ENCODE data around the gene ADAMTS14.

The ADAMTS14 gene

DNA sequence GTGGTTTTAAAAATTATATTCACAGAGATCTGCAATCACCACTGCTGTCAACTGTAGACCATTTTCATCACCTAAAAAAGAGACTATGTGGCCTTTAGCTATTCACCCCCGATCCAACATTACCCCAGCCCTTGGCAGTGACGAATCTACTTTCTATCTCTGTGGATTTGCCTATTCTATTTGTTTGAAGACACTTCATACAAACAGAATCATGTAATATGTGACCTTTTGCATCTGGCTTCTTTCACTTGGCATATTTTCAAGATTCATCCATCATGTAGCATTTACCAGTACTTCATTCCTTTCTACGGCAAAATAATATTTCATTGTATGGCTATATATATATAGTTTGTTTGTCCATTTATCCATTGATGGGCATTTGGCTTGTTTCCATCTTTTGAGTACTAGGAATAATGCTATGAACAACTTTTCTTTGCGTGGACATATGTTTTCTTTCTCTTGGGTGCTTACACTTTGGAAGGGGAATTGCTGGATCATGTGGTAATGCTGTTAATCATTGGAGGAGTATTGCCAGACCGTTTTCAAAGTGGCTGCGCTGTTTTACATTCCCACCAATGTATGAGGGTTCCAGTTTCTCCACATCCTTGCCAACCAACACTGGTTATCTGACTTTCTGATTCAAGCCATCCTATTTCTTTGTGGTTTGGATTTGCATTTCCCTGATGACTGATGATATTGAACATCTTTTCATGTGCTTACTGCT is 22.3 kb downstream of the ADAMTS14 start:
- DNase-seq (ENCODE audit: low read depth): peak; percentile 62

DNA sequence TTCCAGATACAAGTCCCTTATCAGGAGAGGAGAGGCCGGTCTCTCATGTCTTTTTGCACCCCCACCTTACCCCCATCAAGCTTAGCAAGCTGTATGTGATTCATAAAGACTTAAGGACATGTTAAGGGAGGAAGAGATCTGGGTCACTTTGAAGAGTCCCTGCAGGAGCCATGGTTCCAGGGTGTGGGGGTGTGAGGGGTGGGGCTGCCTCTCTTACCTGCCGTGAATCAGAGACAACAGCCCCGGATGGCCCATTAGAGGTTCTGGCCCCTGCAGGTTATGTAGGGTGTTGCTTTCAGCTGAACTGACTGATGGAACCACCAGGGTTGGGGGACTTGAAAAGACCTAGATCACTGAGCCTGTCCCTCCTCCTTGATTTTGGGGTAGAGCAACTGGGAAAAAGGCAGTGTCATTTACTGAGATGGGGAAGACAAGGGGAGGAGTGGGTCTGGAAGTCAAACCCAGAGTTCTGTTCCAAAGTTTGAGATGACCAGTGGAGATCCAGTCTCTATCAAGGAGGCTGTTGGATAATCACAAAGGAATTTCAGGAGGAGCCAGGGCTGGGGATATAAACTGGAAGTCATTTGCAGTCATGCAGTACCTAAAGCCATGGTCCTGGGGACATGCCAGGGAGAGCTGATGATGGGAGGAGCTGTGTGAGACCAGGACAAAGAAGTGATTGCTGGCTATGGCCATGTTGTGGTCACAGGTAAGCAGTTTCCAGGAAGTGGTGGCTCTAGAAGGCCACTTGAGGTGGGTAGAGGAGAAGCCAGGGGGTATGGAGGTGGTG is 23.1 kb downstream of the ADAMTS14 start:
- DNase-seq (ENCODE audit: low read depth): peak; percentile 20

DNA sequence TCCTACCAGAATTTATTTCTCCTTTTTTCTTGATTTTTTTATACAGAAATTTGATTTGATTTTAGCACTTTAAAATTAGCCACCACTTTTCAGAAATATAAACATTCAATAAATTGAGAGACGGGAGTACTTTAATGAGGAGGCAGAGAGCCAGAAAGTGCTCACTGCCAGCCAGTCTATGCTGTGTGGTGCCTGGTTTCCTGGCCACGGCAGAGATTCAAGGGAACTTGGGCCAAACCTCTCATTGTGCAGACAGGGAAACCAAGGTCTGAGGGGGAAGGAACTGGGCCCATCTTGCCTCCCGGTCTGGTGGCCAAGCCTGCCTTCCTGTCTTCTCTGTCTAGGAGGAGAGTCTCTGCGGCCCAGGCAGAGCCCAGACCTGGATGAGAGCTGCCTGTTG is 25.9 kb downstream of the ADAMTS14 start:
- no peak for DNase-seq (ENCODE audit: low read depth)

DNA sequence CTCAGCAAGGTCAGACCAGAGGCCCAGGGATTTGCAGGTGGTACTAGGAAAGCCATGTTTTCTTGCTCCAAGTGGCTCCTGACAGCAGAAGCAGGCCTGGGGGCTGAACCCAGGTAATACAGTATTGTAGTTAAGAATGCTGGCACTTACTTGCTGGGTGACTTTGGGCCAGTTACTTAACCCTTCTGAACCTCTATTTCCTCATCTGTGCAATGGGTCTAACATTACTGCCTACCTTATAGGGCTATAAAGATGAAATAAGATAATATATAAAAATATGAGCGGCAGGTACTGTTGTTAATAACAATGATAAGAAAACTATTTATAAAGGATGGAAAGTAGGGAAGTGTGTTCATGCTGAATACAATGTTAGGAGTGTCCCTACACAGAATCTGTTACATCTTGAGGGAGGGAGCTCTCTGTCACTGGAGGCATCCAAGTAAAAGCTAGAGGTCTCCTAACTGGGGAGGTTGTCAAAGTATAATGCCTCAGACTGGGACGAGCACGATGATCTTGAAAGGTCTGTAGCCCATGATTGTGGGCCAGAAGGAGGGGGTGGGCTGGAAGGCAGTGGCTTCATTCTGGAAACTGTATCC is 26.9 kb downstream of the ADAMTS14 start:
- no peak for DNase-seq (ENCODE audit: low read depth)

DNA sequence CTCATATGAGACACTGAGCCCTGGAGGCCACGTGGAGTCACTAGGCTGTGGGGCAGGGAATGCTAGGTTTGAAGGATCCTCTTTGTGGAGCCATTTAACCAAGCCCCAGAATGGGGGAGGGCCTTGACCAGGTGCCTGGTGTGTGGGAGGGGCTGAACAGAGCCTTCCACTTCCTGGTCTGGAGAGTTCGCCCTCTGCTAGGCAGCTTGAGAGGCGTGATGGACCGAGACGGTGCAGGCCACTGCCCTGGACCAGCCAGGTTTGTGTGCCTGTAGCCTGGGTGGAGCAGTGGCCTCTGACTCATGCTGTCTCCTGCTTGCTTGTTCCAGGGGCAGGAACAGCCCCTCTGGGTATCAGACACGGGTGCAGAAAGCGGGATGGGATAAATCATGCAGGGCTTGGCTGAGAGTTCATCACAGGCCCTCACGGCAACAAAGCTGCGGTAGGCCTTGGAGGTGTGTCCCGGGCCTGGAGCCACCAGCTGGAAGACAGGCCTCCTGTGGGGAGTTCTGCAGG is 27.4 kb downstream of the ADAMTS14 start:
- peak; percentile 11 for DNase-seq (ENCODE audit: low read depth)

DNA sequence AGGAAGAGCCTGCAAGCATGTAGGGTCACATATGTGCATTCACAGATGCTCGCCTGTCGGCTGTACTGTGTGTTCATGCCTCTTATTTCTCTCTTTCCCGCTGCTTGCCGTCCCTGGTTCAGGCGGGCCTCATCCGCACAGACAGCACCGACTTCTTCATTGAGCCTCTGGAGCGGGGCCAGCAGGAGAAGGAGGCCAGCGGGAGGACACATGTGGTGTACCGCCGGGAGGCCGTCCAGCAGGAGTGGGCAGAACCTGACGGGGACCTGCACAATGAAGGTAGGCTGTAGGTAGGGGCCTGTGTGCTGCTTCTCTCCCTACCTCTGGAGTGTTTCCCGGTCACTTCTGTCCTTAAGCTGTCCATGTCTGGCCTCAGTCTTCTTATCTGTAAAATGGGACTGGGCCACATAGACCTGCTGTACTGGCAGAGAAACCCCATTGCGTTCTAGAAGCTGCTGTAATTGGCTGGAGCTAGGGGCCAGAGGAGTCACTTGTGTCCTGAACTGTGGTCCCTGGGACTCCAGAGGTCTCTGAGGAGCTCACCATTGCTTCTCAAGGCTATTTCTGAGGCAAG is 30.0 kb downstream of the ADAMTS14 start:
- DNase-seq (ENCODE audit: low read depth): no peak

DNA sequence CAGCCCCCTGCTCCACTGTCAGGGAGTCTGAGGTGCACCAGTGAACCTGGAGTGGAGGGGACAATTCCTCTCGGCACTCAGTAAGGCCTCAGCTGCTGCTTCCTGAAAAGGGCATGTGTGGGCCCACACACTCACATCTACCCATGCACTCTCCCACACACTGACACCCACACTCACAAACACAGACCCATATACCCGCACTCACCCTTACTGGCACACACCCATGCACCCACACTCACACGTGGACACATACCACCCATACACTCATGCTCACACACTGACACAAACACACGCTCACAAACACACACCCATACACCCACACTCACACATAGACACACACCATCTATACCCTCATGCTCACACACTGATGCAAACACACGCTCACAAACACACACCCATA is 31.9 kb downstream of the ADAMTS14 start:
- DNase-seq (ENCODE audit: low read depth): no peak

DNA sequence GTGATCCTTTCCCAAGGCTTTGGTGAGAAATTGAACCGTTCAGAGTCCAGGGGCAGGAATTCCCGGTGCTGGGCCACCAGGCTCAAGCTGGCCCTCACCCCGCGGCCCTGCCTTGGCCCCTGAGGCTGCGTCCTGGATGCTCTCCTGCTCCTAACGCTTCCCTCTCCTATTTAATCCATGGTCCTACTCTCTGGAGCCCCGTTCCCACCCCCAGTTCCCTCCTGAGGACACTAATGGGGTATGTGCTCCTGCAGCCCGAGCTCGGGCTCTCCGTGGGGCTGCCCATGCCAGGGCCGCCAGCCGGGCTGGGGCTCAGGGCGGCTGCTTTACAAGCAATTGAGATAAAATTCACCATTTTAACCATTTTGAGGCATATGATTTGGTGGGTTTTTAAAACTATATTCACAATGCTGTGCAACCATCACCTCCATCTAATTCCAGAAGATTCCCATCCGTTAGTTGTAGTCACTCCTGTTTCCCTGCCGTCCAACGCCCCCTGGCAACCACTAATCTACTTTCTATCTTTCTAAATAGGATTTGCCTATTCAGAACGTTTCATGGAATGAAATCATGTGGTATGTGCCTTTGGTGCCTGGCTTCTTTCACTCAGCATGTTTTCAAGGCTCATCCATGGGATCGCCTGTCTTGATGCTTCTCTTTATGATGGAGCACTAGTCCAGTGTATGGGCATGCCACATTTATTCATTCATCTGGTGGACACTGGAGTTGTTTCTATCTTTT is 33.0 kb downstream of the ADAMTS14 start:
- DNase-seq (ENCODE audit: low read depth): no peak

DNA sequence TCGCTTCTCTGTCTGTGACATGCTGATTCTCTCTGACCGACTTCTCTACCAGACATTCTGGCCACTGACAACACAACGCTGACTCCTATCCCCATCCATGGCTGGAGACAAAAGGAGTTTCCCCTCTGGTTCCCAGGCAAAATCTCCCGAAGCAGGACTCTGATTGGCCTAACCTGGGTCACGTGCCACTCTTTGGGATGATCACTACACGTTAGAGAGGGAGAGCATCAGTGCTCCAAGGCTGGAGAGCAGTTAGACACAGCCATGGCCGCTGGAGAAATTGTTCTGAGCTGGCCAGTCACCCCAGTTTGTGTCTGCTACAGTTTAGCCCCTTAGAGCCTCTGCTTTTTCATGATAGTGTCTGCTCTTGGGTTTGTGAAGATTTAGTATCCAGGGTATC is 38.9 kb downstream of the ADAMTS14 start:
- no peak for DNase-seq (ENCODE audit: low read depth)

DNA sequence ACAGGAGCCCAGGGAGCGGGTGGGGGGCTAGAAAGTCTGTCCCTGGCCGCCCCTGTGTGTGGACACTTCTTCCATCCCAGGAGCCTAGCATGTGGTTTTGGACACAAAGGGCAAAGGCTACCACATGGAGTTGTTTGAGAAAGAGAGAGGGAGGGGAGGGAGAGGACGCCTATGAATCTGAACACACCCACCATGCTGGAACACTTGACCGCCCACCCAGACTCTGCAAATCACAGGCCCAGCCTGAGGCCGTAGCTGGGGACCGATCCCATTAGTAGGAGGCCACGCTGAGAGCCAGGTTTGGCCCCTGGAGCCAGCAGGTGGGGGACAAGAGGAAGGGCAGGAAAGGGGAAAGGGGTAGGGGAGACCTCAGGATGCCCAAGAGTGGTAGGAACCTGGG is 39.6 kb downstream of the ADAMTS14 start:
- DNase-seq (ENCODE audit: low read depth): no peak

DNA sequence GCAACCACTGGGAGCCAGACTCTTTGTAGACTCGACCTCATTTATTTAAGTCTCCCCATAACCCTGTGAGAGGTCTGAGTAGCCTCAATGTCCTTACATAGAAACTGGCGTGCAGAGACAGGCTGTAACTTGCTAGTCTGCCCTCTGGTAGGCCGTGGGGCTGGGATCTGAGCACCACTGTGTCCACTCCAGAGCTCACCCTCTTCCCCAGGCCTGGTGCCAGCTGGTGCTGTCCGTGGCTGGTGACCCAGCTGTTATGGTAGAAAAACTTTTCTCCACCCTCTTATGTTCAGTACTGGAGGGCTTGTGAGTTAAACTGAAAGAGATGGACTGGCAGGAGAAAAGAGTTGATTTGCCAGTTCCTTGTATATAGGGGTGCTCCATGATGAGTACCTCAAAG is 41.9 kb downstream of the ADAMTS14 start:
- no peak for DNase-seq (ENCODE audit: low read depth)

DNA sequence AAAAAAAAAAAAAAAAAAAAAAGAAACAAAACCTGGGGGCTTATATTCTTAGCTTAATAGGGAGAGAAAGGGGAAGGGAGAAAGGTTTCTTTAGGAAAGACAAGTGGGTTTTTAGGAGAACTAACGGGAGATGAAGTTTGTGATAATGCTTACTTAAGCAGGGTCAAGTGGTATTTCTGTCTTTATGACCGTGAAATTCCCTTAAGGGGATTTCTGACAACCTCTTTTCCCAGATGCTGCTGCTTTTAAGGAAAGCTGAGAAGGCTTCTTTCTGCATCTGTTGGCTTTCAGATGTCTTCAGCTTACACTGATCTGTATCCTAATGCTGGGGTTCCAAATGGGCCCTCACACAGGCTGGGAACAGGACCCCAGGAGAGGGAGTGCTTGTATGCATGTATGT is 42.6 kb downstream of the ADAMTS14 start:
- DNase-seq (ENCODE audit: low read depth): no peak

DNA sequence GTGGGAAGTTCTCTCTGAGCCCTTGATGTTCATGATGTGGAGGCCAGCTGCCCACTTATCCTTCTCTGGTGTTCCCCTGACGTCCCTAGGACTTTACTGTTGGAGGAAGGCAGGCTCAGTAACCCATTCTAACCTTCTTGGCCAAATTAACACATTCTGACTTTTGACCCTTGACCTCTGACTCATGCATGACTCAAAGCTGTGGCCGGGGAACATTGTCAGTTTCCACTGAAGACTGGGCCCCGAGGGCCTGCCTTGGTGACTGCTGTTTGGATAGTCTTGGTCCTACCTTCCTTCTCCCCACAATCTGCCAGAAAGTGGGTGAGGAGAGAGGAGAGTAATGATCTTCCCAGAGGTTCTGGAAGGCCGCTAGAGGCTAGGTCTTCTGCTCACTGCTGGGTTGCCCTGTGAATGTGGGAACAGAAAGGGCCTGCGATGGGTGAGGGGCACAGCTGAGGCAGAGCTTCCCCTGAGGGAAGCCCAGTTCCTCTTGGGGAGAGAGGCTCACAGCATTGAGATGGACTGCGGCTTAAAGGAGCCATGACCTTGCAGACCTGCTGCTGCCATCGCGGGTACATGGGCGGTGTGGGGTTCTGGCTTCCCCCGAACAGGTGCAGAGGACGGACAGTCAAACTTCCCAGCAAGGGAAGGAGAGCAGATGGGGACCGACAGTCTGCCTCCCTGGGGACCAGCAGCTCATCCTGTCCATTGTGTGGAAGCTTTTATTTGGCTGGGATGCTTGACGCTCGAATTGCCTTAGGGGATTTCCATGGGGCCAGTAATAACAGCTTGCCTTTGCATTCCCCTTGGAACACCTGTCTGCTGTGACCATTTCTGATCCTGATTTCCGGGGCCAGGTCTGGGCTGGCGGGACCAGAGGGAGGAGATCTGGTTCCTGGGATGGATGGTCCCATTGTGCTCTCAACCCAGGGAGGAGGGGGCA is 43.8 kb downstream of the ADAMTS14 start:
- no peak for DNase-seq (ENCODE audit: low read depth)

DNA sequence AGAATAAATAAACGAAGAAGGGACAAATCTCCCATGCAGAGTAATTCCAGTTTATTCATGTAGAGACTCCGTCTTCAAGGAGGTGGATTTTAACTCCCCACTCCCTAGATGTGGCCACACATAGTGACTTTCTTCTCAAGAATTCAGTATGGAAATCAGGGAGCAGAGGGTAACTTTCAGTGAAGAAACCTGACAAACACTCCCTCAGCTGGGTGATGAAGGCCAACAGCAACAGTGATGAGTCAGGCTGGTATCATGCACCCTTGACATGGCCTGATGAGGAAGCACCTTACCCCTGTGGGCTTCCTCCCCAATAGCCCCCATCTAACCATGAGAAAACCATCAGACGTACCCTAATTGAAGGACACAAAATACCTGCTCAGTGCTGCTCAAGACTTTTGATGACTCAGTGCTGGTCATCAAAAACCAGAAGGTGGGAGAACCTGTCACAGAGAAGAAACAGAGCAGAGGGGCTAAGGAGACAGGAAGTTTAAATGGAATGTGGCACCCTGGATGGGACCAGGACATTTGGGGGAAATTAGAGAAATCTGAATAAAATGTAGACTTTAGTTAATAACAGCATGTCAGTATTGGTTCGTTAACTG is 50.6 kb downstream of the ADAMTS14 start:
- DNase-seq (ENCODE audit: low read depth): peak; percentile 54

DNA sequence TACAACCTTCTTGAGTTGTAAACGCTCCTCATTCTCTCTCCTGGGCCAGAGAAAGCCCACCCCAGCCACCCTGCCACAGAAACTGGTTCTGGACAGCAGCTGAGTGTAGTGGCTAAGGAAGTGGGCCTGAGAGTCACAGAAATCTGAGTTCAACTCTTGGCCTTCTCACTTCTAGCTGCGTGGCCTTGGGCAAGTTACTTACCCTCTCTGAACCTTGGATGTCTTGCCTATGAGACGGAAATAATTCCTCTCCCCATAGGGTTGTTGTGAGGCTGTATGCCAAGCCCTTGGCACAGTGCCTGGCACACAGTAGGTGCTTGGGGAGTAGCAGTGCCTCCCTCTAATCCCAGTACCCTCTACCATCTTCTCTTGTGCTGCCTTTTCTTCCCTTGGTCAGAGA is 51.5 kb downstream of the ADAMTS14 start:
- no peak for DNase-seq (ENCODE audit: low read depth)

DNA sequence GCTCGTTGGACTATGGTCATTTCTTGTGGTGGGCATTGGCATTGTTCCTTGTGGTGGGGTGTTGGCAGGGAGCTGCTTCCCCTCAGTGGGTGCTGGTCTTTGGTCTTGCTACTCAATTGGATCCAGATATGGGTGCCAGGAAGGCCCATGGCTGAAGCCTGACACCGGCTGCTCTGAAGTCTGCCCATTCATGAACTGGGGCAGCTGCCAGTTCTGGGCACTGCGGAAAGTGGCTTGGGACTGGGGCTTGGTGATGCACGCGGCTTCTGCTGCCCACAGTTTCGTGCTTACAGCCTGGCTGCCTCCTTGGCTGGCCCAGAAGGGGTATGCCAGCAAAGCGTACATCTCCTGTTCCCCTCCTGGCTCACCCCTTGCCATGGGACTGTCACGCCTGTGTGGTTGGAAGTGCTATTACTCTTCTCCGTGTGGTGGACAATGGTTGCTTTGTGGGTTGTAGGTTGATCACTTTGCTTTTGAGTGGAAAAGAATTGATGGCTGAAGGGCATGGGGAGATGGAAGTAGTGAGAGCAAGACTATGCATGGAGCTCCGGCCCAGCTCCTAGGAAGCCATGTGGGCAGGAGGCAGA is 54.7 kb downstream of the ADAMTS14 start:
- DNase-seq (ENCODE audit: low read depth): no peak

DNA sequence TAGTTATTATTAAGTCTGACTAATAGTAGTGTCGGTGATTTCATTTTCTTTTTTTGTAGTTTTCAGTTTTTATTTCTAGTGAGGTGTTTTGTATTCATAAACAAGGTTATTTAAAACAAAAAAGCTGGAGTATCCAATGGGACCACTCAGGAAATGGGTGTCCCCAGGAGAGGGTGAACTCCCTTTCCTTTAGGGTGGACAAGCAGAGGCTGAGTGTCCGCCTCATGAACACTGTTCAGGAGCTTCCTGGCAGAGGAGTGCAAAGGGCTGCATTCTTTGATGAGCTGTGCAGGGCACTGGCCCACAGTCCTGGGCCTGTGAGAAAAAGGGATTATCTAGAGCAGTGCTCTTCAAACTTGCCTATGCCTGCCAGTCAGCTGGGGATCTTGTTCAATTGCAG is 56.0 kb downstream of the ADAMTS14 start:
- no peak for DNase-seq (ENCODE audit: low read depth)

DNA sequence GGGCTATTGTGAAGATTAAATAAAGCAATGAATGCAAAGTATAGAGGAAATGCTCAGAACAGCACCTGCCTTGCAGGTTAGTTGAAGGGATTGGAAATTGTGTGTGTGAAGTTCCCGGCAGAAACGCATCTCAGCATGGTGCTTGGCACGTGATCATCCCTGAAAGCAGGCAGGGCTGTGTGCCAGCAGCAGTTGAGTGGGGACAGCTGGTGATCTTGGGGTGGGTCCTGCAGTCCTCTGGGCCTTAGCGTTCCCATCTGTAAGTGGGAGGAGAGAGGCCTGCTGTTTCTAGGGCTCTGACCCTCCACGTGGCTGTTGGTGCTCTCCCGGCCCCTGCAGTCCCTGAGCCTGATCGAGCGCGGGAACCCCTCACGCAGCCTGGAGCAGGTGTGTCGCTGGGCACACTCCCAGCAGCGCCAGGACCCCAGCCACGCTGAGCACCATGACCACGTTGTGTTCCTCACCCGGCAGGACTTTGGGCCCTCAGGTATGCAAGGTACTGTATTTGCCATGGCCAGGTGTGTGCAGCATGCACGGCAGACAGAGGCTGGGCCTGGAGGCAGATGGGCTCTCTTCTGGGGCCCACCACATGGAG is 57.6 kb downstream of the ADAMTS14 start:
- DNase-seq (ENCODE audit: low read depth): no peak

DNA sequence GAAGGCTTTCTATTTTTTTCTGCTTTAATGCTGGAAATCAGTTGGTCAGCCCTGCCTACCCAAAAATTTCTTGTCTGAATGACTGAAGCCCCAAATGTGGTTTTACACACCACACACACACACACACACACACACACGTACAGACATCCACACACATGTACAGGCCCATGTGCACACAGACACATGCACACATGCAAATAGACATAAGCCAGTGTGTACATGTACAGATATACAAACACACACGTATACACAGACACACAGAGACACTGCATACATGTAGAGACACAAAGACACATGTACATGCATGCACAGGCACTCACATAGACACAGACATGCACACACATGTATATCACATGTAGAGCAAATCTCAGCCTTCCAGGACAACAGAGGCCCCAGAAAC is 58.6 kb downstream of the ADAMTS14 start:
- DNase-seq (ENCODE audit: low read depth): no peak

DNA sequence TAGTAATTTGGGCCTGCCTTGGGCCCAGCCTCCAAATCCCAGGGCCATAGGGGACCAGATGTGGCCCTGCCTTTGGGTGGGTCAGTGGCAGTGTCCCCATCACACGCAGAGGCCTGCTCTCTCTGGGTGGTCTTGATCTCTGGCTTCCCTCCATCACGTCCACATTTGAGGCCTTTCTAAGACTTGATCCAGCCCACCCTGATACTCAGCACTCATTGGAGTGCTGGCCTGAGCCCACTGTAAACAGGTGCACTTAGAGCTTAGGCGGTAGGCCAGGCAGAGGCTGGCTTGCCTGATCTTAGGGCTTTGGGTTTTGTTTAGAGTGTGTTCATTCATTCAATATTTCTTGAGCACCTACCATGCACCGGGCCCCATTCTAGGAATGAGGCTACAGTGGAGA is 60.3 kb downstream of the ADAMTS14 start:
- DNase-seq (ENCODE audit: low read depth): no peak

All from GM04503 (cell line).